CD14-positive monocyte (primary cell): ENCODE measurements around the gene CNTN3. TPM values are rescaled to one million over a fixed set of nuclear protein-coding genes. Genes with fewer than 3 reads are reported as not detected.

Source experiments
- DNase-seq, 3 donors: peaks; one replicate each; pipeline ENCODE4 v3.0.0-alpha.2; 2011 to 2022
- H2AFZ ChIP-seq: 2 replicates; pipeline ENCODE4 v1.6.0; 2012; ENCODE audit warnings: mild to moderate bottlenecking, low read depth, low read length, inconsistent platforms; ENCODE audit not compliant: insufficient read depth, poor library complexity, severe bottlenecking
- H3K27ac ChIP-seq, 2 donors: 1 replicate in 1 of 2; 2 replicates in 1 of 2; pipeline ENCODE4 v1.5.1; 2012 to 2013; ENCODE audit warnings: low read length in 2 of 2, control low read depth in 1 of 2, inconsistent platforms in 1 of 2, low read depth in 1 of 2, mild to moderate bottlenecking in 1 of 2
- H3K27me3 ChIP-seq, 2 donors: one replicate each; pipeline versions ENCODE4 v1.6.0 to v1.6.1; 2011 to 2013; ENCODE audit warnings: low read length in 2 of 2; ENCODE audit not compliant: control insufficient read depth in 2 of 2, insufficient read depth in 2 of 2
- H3K36me3 ChIP-seq, 2 donors: replicated peaks in 1 of 2; 1 replicate in 1 of 2; 2 replicates in 1 of 2; pipeline versions ENCODE4 v1.5.1 to v1.6.1; 2012 to 2013; ENCODE audit warnings: low read length in 2 of 2, control low read depth in 1 of 2, inconsistent platforms in 1 of 2, mild to moderate bottlenecking in 1 of 2; ENCODE audit not compliant: insufficient read depth in 2 of 2, control insufficient read depth in 1 of 2
- H3K4me1 ChIP-seq, 2 donors: 1 replicate in 1 of 2; 2 replicates in 1 of 2; pipeline versions ENCODE4 v1.5.1 to v1.6.1; 2012 to 2013; ENCODE audit warnings: low read length in 2 of 2, control low read depth in 1 of 2, inconsistent platforms in 1 of 2, mild to moderate bottlenecking in 1 of 2, moderate library complexity in 1 of 2; ENCODE audit not compliant: insufficient read depth in 2 of 2, control insufficient read depth in 1 of 2
- H3K4me2 ChIP-seq: replicated peaks from 2 replicates; pipeline ENCODE3; 2012; ENCODE audit warnings: low read length, moderate library complexity, mild to moderate bottlenecking; ENCODE audit not compliant: poor library complexity, severe bottlenecking; ENCODE audit errors: extremely low read depth
- H3K4me3 ChIP-seq, 3 experiments: fragments of 200-600 bp in 1 of 3; sonication (generic) in 1 of 3; replicated peaks in 1 of 3; 1 replicate in 2 of 3; 2 replicates in 1 of 3; pipeline ENCODE4 v1.5.1; 2011 to 2013; ENCODE audit warnings: low read length in 3 of 3, mild to moderate bottlenecking in 3 of 3, control low read depth in 2 of 3, low read depth in 2 of 3, inconsistent platforms in 1 of 3, moderate library complexity in 1 of 3
- H3K79me2 ChIP-seq: 2 replicates; pipeline ENCODE4 v1.6.0; 2012; ENCODE audit warnings: mild to moderate bottlenecking, control low read depth, inconsistent platforms, low read length, moderate library complexity; ENCODE audit not compliant: insufficient read depth
- H3K9ac ChIP-seq: 2 replicates; pipeline ENCODE4 v1.6.0; 2017; ENCODE audit warnings: low read length, mild to moderate bottlenecking; ENCODE audit not compliant: insufficient read depth, poor library complexity, severe bottlenecking
- H3K9me3 ChIP-seq, 2 donors: replicated peaks in 1 of 2; 1 replicate in 1 of 2; 2 replicates in 1 of 2; pipeline versions ENCODE4 v1.5.1 to v1.6.1; 2012 to 2013; ENCODE audit warnings: low read length in 2 of 2, control low read depth in 1 of 2; ENCODE audit not compliant: control insufficient read depth in 1 of 2, insufficient read depth in 1 of 2
- H4K20me1 ChIP-seq: 2 replicates; pipeline ENCODE4 v1.6.0; 2012; ENCODE audit warnings: mild to moderate bottlenecking, low read length, control low read depth, moderate library complexity; ENCODE audit not compliant: insufficient read depth
- H3K27ac Mint-ChIP-seq, 7 donors: one replicate each; pipeline ENCODE4 v1.8.0; 2020; ENCODE audit warnings: mild to moderate bottlenecking in 7 of 7, mixed read lengths in 7 of 7, moderate library complexity in 6 of 7, inconsistent platforms in 2 of 7
- H3K27me3 Mint-ChIP-seq, 3 donors: one replicate each; pipeline ENCODE4 v1.8.0; 2021 to 2022; ENCODE audit warnings: low read depth in 3 of 3, mild to moderate bottlenecking in 3 of 3, mixed read lengths in 3 of 3, moderate library complexity in 3 of 3, inconsistent platforms in 1 of 3
- H3K36me3 Mint-ChIP-seq, 2 donors: one replicate each; pipeline ENCODE4 v1.8.0; 2020; ENCODE audit warnings: mixed read lengths in 2 of 2, inconsistent platforms in 1 of 2, mild to moderate bottlenecking in 1 of 2
- H3K4me1 Mint-ChIP-seq: one replicate; pipeline ENCODE4 v1.8.0; 2020; ENCODE audit warnings: mild to moderate bottlenecking, mixed read lengths
- H3K4me3 Mint-ChIP-seq, 2 donors: one replicate each; pipeline ENCODE4 v1.8.0; 2020; ENCODE audit warnings: mild to moderate bottlenecking in 2 of 2, mixed read lengths in 2 of 2, moderate library complexity in 1 of 2
- H3K9me3 Mint-ChIP-seq, 7 donors: one replicate each; pipeline ENCODE4 v1.8.0; 2020 to 2022; ENCODE audit warnings: mixed read lengths in 7 of 7, mild to moderate bottlenecking in 6 of 7, moderate library complexity in 6 of 7, inconsistent platforms in 2 of 7
- WGBS: methylation state at CpG from one replicate; pipeline ENCODE4 v1.1.5; 2013; ENCODE audit warnings: missing lambda C conversion rate; ENCODE audit not compliant: insufficient coverage; 5-methylcytosine and 5-hydroxymethylcytosine counted together
- intact Hi-C, 2 donors: fragments of 100-400 bp; cut with micrococcal nuclease; formaldehyde crosslinking; loops; one replicate each; pipeline versions ENCODE4 v1.15.0 to v1.15.1; 2023
- polyA plus RNA-seq, 3 donors: library from polyadenylated mRNA; depleted of rRNA in 1 of 3; unstranded in 2 of 3; stranded (reverse) in 1 of 3; fragments of 300-500 nt in 2 of 3; fragments of >200 nt in 1 of 3; fragmentation: Illumina TruSeq in 2 of 3; gene quantifications; 1 replicate in 2 of 3; 2 replicates in 1 of 3; pipeline ENCODE4 v1.2.3, GENCODE V29; 2012 to 2021
- TF ChIP-seq, protein P1 (sequence below): fragments of 200-600 bp; IDR thresholded peaks from one replicate; pipeline ENCODE4 v1.8.0; 2022; ENCODE audit warnings: antibody characterized with exemption, mild to moderate bottlenecking

Gene CNTN3
- polyA plus RNA-seq, 3 donors: not detected

GRCh38 chr3:74651292-74651691 lies 36.8 kb upstream of the CNTN3 start:
- H3K36me3 Mint-ChIP-seq: no peaks in the 10 kb centered on the region

DNA sequence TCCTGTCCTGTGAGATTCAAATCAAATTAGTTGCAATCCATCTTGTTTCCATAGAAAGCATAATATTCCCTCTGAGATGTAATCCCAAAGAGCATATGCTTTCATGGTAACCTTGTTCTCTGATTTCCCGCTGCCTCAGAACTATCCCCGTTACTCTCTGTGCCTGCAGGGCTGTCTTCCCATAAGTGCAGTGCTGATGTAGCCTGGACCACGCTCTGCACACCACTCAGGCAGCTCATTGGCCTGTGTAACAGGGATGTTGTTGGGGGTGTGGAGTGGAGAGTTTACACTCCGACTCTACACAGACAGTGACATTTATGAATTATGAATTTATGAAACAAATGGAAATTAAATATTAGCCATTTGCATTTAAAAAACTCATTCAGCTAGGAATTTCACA lies 33.6 kb upstream of the CNTN3 start:
- intact Hi-C loops: no loop called here
- Histone ChIP-seq H3K4me1 (no peaks in the 10 kb centered on the region), H3K9me3 (no peaks in the 10 kb centered on the region), H4K20me1 (no peaks in the 10 kb centered on the region), H2AFZ (no peak overlapping the region), H3K4me3 (no peak overlapping the region), H3K4me2 (no peak overlapping the region), H3K27ac (no peak overlapping the region), H3K27me3 (no peaks in the 10 kb centered on the region), H3K79me2 (no peaks in the 10 kb centered on the region), H3K9ac (no peak overlapping the region), H3K36me3 (no peaks in the 10 kb centered on the region)
- H3K4me3 Mint-ChIP-seq: no peak overlapping the region
- TF ChIP-seq, protein P1, sequence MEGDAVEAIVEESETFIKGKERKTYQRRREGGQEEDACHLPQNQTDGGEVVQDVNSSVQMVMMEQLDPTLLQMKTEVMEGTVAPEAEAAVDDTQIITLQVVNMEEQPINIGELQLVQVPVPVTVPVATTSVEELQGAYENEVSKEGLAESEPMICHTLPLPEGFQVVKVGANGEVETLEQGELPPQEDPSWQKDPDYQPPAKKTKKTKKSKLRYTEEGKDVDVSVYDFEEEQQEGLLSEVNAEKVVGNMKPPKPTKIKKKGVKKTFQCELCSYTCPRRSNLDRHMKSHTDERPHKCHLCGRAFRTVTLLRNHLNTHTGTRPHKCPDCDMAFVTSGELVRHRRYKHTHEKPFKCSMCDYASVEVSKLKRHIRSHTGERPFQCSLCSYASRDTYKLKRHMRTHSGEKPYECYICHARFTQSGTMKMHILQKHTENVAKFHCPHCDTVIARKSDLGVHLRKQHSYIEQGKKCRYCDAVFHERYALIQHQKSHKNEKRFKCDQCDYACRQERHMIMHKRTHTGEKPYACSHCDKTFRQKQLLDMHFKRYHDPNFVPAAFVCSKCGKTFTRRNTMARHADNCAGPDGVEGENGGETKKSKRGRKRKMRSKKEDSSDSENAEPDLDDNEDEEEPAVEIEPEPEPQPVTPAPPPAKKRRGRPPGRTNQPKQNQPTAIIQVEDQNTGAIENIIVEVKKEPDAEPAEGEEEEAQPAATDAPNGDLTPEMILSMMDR: no peak
- DNase-seq: no peak
- 76% methylated on average over 2 of the region's 4 CpGs for WGBS
- no peaks in the 10 kb centered on the region for H3K36me3 Mint-ChIP-seq
- peak overlapping the region in 1 of 7 donors; percentile 68 for H3K27ac Mint-ChIP-seq
- peaks cover 0 to 7% (median 0%) of the 10 kb centered on the region in 7 donors for H3K9me3 Mint-ChIP-seq
- peaks cover 0 to 2% (median 0%) of the 10 kb centered on the region in 3 donors for H3K27me3 Mint-ChIP-seq
- H3K4me1 Mint-ChIP-seq: no peaks in the 10 kb centered on the region

More at GRCh38 chr3:74651292-74651691, 36.8 kb upstream of the CNTN3 start:
- no peak overlapping the region for H3K27ac Mint-ChIP-seq
- no peaks in the 10 kb centered on the region for H3K9me3 ChIP-seq
- H3K4me3 ChIP-seq: no peak overlapping the region
- H3K36me3 ChIP-seq: no peaks in the 10 kb centered on the region
- H3K4me1 ChIP-seq: no peaks in the 10 kb centered on the region
- WGBS: 100% methylated on average over 1 of the region's 2 CpGs
- peaks cover 0 to 7% (median 2%) of the 10 kb centered on the region in 7 donors for H3K9me3 Mint-ChIP-seq
- no peaks in the 10 kb centered on the region for H3K27me3 ChIP-seq
- H4K20me1 ChIP-seq: no peaks in the 10 kb centered on the region
- TF ChIP-seq, protein P1: no peak
- H3K4me2 ChIP-seq: no peak overlapping the region
- DNase-seq: no peak
- H3K27me3 Mint-ChIP-seq: no peaks in the 10 kb centered on the region
- no peak overlapping the region for H3K4me3 Mint-ChIP-seq
- intact Hi-C loops: no loop called here
- H3K4me1 Mint-ChIP-seq: no peaks in the 10 kb centered on the region
- no peaks in the 10 kb centered on the region for H3K79me2 ChIP-seq
- no peak overlapping the region for H3K9ac ChIP-seq
- no peak overlapping the region for H2AFZ ChIP-seq
- no peak overlapping the region for H3K27ac ChIP-seq
